Measurements from ENCODE around the gene SFMBT2. TPM values are rescaled to one million over a fixed set of nuclear protein-coding genes. Genes with fewer than 3 reads are reported as not detected.

The SFMBT2 gene
- total RNA-seq, 1 donor from 2014 or later = 2.7 TPM

- DNase-seq (ENCODE audit: extremely low spot score, unreplicated experiment) = no peak
- Mint-ChIP-seq H3K9me3 (ENCODE audit: unreplicated experiment) (peaks cover 4% of the 10 kb centered on the region), H3K36me3 (ENCODE audit: unreplicated experiment) (no peaks in the 10 kb centered on the region), H3K4me1 (ENCODE audit: unreplicated experiment) (no peaks in the 10 kb centered on the region), H3K4me3 (ENCODE audit: unreplicated experiment) (no peak overlapping the region), H3K27me3 (ENCODE audit: unreplicated experiment) (no peaks in the 10 kb centered on the region), H3K27ac (ENCODE audit: unreplicated experiment) (no peak overlapping the region)
- TF ChIP-seq CTCF (IDR thresholded peaks at IDR 0.05) = no peak
These were observed 100.8 kb downstream of the SFMBT2 start for GRCh38 chr10:7310076-7310475.

- no peak for TF ChIP-seq CTCF (IDR thresholded peaks at IDR 0.05)
- H3K27me3 Mint-ChIP-seq (ENCODE audit: unreplicated experiment) = no peaks in the 10 kb centered on the region
- no peak overlapping the region for H3K27ac Mint-ChIP-seq (ENCODE audit: unreplicated experiment)
- H3K9me3 Mint-ChIP-seq (ENCODE audit: unreplicated experiment) = peaks cover 4% of the 10 kb centered on the region
- no peaks in the 10 kb centered on the region for H3K36me3 Mint-ChIP-seq (ENCODE audit: unreplicated experiment)
- no peaks in the 10 kb centered on the region for H3K4me1 Mint-ChIP-seq (ENCODE audit: unreplicated experiment)
- no peak overlapping the region for H3K4me3 Mint-ChIP-seq (ENCODE audit: unreplicated experiment)
- DNase-seq (ENCODE audit: extremely low spot score, unreplicated experiment) = no peak
These were observed 102.0 kb downstream of the SFMBT2 start for GRCh38 chr10:7308826-7309225.

GRCh38 chr10:7306616-7307015, 104.2 kb downstream of the SFMBT2 start:
- Mint-ChIP-seq H3K4me3 (ENCODE audit: unreplicated experiment) (no peak overlapping the region), H3K36me3 (ENCODE audit: unreplicated experiment) (no peaks in the 10 kb centered on the region), H3K4me1 (ENCODE audit: unreplicated experiment) (no peaks in the 10 kb centered on the region), H3K27me3 (ENCODE audit: unreplicated experiment) (no peaks in the 10 kb centered on the region), H3K9me3 (ENCODE audit: unreplicated experiment) (peaks cover 4% of the 10 kb centered on the region), H3K27ac (ENCODE audit: unreplicated experiment) (no peak overlapping the region)
- DNase-seq (ENCODE audit: extremely low spot score, unreplicated experiment) = no peak
- no peak for TF ChIP-seq CTCF (IDR thresholded peaks at IDR 0.05)

DNA sequence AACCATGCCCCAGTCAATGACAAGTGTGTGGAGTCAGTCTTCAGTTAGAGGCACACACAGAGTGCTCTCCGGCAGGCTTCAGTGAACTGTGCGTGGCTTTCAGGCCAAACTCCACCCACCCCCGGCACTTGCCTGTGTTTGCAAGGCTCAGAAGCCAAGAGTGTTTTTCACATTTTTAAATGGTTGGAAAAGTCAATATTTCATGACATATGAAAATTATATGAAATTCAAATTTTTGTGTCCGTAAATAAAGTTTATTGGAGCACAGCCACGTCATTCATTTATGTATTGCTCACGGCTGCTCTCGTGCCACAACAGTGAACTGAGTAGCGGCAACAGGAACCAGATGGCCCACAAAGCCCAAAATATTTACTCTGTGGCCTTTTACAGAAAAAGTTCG, 104.7 kb downstream of the SFMBT2 start:
- no peak overlapping the region for H3K4me3 Mint-ChIP-seq (ENCODE audit: unreplicated experiment)
- no peaks in the 10 kb centered on the region for H3K27me3 Mint-ChIP-seq (ENCODE audit: unreplicated experiment)
- TF ChIP-seq CTCF (IDR thresholded peaks at IDR 0.05) = no peak
- no peaks in the 10 kb centered on the region for H3K36me3 Mint-ChIP-seq (ENCODE audit: unreplicated experiment)
- DNase-seq (ENCODE audit: extremely low spot score, unreplicated experiment) = no peak
- peaks cover 4% of the 10 kb centered on the region for H3K9me3 Mint-ChIP-seq (ENCODE audit: unreplicated experiment)
- no peaks in the 10 kb centered on the region for H3K4me1 Mint-ChIP-seq (ENCODE audit: unreplicated experiment)
- no peak overlapping the region for H3K27ac Mint-ChIP-seq (ENCODE audit: unreplicated experiment)

- no peak for DNase-seq (ENCODE audit: extremely low spot score, unreplicated experiment)
- Mint-ChIP-seq H3K27ac (ENCODE audit: unreplicated experiment) (no peak overlapping the region), H3K9me3 (ENCODE audit: unreplicated experiment) (peaks cover 4% of the 10 kb centered on the region), H3K36me3 (ENCODE audit: unreplicated experiment) (no peaks in the 10 kb centered on the region), H3K27me3 (ENCODE audit: unreplicated experiment) (no peaks in the 10 kb centered on the region), H3K4me3 (ENCODE audit: unreplicated experiment) (no peak overlapping the region), H3K4me1 (ENCODE audit: unreplicated experiment) (no peaks in the 10 kb centered on the region)
- no peak for TF ChIP-seq CTCF (IDR thresholded peaks at IDR 0.05)
These were observed 105.8 kb downstream of the SFMBT2 start for GRCh38 chr10:7305053-7305452.
